Measurements from ENCODE around the gene THY1.

Gene THY1

DNA sequence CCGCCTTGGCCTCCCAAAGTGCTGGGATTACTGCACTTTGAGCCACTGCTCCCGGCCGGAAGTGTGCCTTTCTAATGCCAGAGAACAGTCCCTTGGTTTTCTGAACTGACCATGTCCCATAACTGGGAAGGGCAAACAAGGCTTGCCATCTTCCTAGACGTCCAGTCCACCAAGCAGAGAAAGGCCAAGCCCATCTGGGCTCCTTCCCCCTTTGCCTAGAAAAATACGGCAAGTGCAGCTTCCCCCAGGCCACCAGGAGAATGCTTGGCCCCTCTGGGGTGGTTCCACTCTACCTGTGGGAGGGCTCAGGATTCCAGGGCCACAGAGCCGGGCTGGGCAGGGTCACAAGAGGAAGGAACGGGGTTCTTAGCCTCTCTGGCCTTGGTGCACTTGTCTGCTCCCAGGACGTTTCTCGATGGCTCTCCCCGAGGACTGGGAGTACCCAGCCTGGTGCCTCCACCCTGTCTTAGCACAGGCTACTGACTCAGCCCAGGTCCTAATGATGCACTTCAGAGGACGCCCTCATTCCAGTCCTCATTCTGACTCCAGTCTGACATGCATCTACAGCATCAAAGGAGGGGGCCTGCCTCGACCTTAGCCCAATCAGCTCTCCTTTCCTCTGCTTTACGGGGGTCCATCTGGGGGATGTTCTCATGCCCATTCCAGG, 42.7 kb downstream of the THY1 start:
- no peak for DNase-seq (ENCODE audit: low read depth)
- TF ChIP-seq, protein P1, sequence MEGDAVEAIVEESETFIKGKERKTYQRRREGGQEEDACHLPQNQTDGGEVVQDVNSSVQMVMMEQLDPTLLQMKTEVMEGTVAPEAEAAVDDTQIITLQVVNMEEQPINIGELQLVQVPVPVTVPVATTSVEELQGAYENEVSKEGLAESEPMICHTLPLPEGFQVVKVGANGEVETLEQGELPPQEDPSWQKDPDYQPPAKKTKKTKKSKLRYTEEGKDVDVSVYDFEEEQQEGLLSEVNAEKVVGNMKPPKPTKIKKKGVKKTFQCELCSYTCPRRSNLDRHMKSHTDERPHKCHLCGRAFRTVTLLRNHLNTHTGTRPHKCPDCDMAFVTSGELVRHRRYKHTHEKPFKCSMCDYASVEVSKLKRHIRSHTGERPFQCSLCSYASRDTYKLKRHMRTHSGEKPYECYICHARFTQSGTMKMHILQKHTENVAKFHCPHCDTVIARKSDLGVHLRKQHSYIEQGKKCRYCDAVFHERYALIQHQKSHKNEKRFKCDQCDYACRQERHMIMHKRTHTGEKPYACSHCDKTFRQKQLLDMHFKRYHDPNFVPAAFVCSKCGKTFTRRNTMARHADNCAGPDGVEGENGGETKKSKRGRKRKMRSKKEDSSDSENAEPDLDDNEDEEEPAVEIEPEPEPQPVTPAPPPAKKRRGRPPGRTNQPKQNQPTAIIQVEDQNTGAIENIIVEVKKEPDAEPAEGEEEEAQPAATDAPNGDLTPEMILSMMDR (IDR thresholded peaks at IDR 0.05; ENCODE audit: control insufficient read depth, extremely low read depth, insufficient read depth), result no peak
- no peak overlapping the region; the same call in 1 of the 2 replicates for H3K4me3 ChIP-seq (ENCODE audit: low read depth, low read length)

DNA sequence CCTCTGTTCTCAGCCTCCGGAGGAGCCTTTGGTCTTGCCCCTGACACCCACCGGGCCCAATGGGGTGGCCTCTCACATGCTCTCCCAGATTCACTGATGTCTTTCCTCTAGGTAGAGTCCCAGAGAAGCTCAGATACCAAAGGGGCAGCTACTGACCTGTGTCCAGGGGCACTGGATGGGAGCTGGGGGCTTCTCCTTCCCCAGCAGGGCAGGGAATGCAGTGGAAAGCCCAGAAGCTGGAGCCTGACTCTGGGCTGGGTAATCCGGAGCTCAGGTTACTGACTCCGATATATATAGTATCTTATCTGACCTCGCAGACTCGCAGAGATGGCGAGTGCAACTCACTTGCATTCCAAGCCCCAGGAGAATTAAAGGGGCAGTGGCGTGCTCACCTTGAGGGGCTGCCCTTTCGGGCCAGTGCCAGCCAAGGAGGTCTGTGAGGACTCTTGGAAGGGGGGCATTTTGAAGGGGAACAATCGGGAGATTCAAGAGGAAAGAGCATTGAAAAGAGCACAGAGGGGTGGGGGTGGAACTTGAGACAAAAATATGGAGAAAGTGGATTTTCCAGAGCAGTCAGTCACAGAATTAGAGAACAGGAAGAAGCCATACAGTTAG, 44.0 kb downstream of the THY1 start:
- TF ChIP-seq, protein P1 (IDR thresholded peaks at IDR 0.05; ENCODE audit: control insufficient read depth, extremely low read depth, insufficient read depth), result no peak
- H3K4me3 ChIP-seq (ENCODE audit: low read depth, low read length), result no peak overlapping the region

DNA sequence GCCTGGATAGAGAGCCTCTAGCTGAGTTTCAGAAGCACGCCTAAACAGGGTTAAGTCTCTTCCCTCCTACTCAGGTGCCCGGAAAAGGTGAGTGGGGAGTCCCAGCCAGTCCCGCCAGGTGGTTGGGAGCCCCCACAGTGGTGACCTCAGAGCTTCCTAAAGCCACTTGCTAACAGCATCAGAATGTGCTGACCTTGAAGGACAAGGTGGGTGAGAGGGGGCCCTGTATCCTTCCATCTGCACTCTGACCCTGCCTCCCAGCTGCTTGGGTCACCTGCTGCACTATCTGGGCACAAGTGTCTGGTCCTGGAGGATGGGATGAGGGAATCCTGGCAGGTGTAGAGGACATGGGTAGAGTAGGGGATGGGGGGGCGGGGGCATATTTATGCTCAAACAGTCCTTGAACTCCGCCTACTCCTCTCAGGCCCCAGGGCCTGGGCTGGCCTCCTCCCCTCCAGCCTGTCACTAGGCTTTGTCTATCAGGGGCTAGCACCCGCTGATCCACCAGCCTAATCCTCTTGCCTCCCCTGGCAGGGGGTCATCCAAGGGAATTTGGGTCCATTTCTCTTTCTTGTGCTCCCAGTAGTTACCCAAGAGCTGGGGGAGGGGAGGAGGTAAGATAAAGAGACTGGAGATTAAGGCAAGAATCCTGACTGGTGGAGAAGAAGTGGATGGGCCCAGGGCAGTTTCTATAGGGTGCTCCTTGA, 44.9 kb downstream of the THY1 start:
- TF ChIP-seq, protein P1 (IDR thresholded peaks at IDR 0.05; ENCODE audit: control insufficient read depth, extremely low read depth, insufficient read depth), result no peak
- H3K4me3 ChIP-seq (ENCODE audit: low read depth, low read length), result no peak overlapping the region
- no peak for DNase-seq (ENCODE audit: low read depth)

More for the DNA sequence above, 44.0 kb downstream of the THY1 start:
- DNase-seq (ENCODE audit: low read depth), result no peak

DNA sequence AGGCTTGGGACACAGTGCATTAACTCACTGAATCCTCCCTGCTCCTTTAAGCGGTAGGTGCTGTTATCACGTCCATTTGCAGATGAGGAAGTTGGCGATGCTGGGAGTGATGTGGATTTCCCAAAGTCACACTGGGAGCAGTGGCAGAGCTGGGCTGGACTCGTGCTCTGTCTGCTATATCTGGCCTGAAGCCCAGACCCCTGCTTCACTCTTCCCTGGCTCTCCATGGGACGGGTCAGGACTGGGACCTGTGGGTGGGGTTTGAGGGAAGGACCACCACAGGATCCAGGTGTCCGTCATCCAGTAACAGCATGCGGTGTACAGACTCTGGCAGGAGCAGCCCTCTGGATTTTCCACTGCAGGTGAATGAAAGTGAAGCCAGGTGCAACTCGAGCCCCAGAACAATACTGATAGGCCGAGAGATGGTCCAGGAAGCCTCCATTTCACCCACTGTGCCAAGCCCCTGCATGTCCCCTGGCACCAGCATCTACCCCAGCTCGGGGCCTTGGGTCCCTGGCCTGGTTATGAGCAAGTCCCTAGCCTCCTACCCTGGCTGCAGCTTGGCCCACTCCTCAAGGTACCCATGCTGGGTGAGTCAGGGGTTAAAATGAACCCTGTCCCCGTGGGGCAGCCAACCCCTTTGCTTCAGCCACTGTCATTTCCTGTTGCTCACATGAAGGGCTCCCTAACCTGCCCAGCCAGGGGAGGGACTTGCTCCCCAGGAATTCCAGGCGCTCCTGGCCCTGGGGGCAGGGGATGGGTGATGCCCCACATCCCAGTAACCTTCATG, 45.7 kb downstream of the THY1 start:
- TF ChIP-seq, protein P1 (IDR thresholded peaks at IDR 0.05; ENCODE audit: control insufficient read depth, extremely low read depth, insufficient read depth), result no peak
- DNase-seq (ENCODE audit: low read depth), result no peak
- no peak overlapping the region for H3K4me3 ChIP-seq (ENCODE audit: low read depth, low read length)

DNA sequence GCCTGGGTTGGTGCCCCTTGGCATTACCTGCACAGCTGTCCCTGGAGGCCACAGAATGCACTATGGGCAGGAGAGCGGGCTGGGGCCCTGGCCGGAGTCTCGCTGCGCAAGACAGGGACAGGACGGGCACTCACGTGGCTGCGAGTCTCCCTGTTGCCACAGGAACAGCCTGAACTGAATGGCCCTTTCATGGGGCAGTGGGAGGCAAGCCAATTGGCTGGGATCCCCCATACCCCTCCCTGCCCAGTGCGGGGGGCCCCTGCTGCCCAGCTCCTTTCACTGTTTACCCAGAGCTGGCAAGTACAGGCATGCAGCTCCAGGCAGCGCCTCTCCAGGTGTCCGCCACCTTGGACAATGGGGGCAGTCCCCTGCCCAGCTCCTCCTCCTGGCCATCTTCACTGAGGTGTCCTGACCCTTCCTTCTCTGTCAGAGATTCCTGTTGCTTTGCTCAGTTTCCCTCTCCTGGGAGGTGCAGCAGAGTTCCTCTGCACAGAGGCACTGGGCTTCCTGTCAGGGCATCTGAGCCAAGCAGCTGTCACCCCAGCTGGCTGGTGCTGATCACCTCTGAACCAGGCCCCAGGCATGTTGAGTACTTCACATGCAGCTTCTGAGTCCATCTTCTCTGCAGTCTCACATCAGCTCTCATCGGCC, 46.6 kb downstream of the THY1 start:
- TF ChIP-seq, protein P1 (IDR thresholded peaks at IDR 0.05; ENCODE audit: control insufficient read depth, extremely low read depth, insufficient read depth), result no peak
- no peak overlapping the region for H3K4me3 ChIP-seq (ENCODE audit: low read depth, low read length)
- DNase-seq (ENCODE audit: low read depth), result no peak

Measured in LNCaP clone FGC (cell line).